ENCODE results near the gene PARVB. TPM values are rescaled to one million over a fixed set of nuclear protein-coding genes. Genes with fewer than 3 reads are reported as not detected.

PARVB gene
- polyA plus RNA-seq, 4 donors: 0.45 to 16.5 (median 7.5) TPM

- 92 to 94% (median 93%) methylated on average over 12 of the region's 12 CpGs for WGBS, 3 donors
- DNase-seq: no peak
- H3K27me3 ChIP-seq (ENCODE audit: control insufficient read depth in 3 of 3, insufficient read depth in 3 of 3, low read length in 3 of 3): no peaks in the 10 kb centered on the region
- H3K27ac ChIP-seq (ENCODE audit: low read depth in 1 of 3, low read length in 2 of 3): no peak overlapping the region
- H3K4me1 ChIP-seq (ENCODE audit: control insufficient read depth in 3 of 3, insufficient read depth in 2 of 3, low read depth in 1 of 3, low read length in 2 of 3): no peaks in the 10 kb centered on the region
- H3K4me3 ChIP-seq (ENCODE audit: low read depth in 1 of 3, low read length in 3 of 3): no peak overlapping the region
- no peaks in the 10 kb centered on the region for H3K9me3 ChIP-seq (ENCODE audit: control insufficient read depth in 2 of 2, insufficient read depth in 1 of 2, low read depth in 1 of 2, low read length in 1 of 2)
- no peaks in the 10 kb centered on the region for H3K36me3 ChIP-seq (ENCODE audit: control insufficient read depth in 3 of 3, insufficient read depth in 2 of 3, low read depth in 1 of 3, low read length in 3 of 3)
- no peak for FAIRE-seq
Observed at GRCh38 chr22:44116331-44116730, 92.2 kb downstream of the PARVB start.

GRCh38 chr22:44116755-44117684, 92.9 kb downstream of the PARVB start:
- DNase-seq (no peak), FAIRE-seq (no peak)
- Histone ChIP-seq H3K4me3 (ENCODE audit: low read depth in 1 of 3, low read length in 3 of 3) (no peak overlapping the region), H3K27me3 (ENCODE audit: control insufficient read depth in 3 of 3, insufficient read depth in 3 of 3, low read length in 3 of 3) (no peaks in the 10 kb centered on the region), H3K36me3 (ENCODE audit: control insufficient read depth in 3 of 3, insufficient read depth in 2 of 3, low read depth in 1 of 3, low read length in 3 of 3) (no peaks in the 10 kb centered on the region), H3K9me3 (ENCODE audit: control insufficient read depth in 2 of 2, insufficient read depth in 1 of 2, low read depth in 1 of 2, low read length in 1 of 2) (no peaks in the 10 kb centered on the region), H3K27ac (ENCODE audit: low read depth in 1 of 3, low read length in 2 of 3) (no peak overlapping the region), H3K4me1 (ENCODE audit: control insufficient read depth in 3 of 3, insufficient read depth in 2 of 3, low read depth in 1 of 3, low read length in 2 of 3) (no peaks in the 10 kb centered on the region)
- WGBS, 3 donors: 75 to 85% (median 80%) methylated on average over 14 to 16 of the region's 16 CpGs

GRCh38 chr22:44117746-44118145, 93.6 kb downstream of the PARVB start:
- DNase-seq (no peak), FAIRE-seq (no peak)
- 41 to 69% (median 44%) methylated on average over 3 of the region's 3 CpGs for WGBS, 3 donors
- Histone ChIP-seq H3K27ac (ENCODE audit: low read depth in 1 of 3, low read length in 2 of 3) (no peak overlapping the region), H3K27me3 (ENCODE audit: control insufficient read depth in 3 of 3, insufficient read depth in 3 of 3, low read length in 3 of 3) (no peaks in the 10 kb centered on the region), H3K4me1 (ENCODE audit: control insufficient read depth in 3 of 3, insufficient read depth in 2 of 3, low read depth in 1 of 3, low read length in 2 of 3) (no peaks in the 10 kb centered on the region), H3K9me3 (ENCODE audit: control insufficient read depth in 2 of 2, insufficient read depth in 1 of 2, low read depth in 1 of 2, low read length in 1 of 2) (no peaks in the 10 kb centered on the region), H3K4me3 (ENCODE audit: low read depth in 1 of 3, low read length in 3 of 3) (no peak overlapping the region), H3K36me3 (ENCODE audit: control insufficient read depth in 3 of 3, insufficient read depth in 2 of 3, low read depth in 1 of 3, low read length in 3 of 3) (no peaks in the 10 kb centered on the region)

GRCh38 chr22:44118645-44119315, 94.7 kb downstream of the PARVB start:
- H3K4me1 ChIP-seq (ENCODE audit: control insufficient read depth in 3 of 3, insufficient read depth in 2 of 3, low read depth in 1 of 3, low read length in 2 of 3): no peaks in the 10 kb centered on the region
- no peak overlapping the region for H3K27ac ChIP-seq (ENCODE audit: low read depth in 1 of 3, low read length in 2 of 3)
- H3K36me3 ChIP-seq (ENCODE audit: control insufficient read depth in 3 of 3, insufficient read depth in 2 of 3, low read depth in 1 of 3, low read length in 3 of 3): no peaks in the 10 kb centered on the region
- no peak overlapping the region for H3K4me3 ChIP-seq (ENCODE audit: low read depth in 1 of 3, low read length in 3 of 3)
- WGBS, 3 donors: 74 to 82% (median 75%) methylated on average over 11 to 12 of the region's 12 CpGs
- no peaks in the 10 kb centered on the region for H3K27me3 ChIP-seq (ENCODE audit: control insufficient read depth in 3 of 3, insufficient read depth in 3 of 3, low read length in 3 of 3)
- H3K9me3 ChIP-seq (ENCODE audit: control insufficient read depth in 2 of 2, insufficient read depth in 1 of 2, low read depth in 1 of 2, low read length in 1 of 2): no peaks in the 10 kb centered on the region
- FAIRE-seq: no peak
- DNase-seq: no peak

- H3K27ac ChIP-seq (ENCODE audit: low read depth in 1 of 3, low read length in 2 of 3): no peak overlapping the region
- H3K4me3 ChIP-seq (ENCODE audit: low read depth in 1 of 3, low read length in 3 of 3): no peak overlapping the region
- H3K9me3 ChIP-seq (ENCODE audit: control insufficient read depth in 2 of 2, insufficient read depth in 1 of 2, low read depth in 1 of 2, low read length in 1 of 2): no peaks in the 10 kb centered on the region
- no peaks in the 10 kb centered on the region for H3K4me1 ChIP-seq (ENCODE audit: control insufficient read depth in 3 of 3, insufficient read depth in 2 of 3, low read depth in 1 of 3, low read length in 2 of 3)
- no peaks in the 10 kb centered on the region for H3K36me3 ChIP-seq (ENCODE audit: control insufficient read depth in 3 of 3, insufficient read depth in 2 of 3, low read depth in 1 of 3, low read length in 3 of 3)
- DNase-seq (no peak), FAIRE-seq (no peak)
- H3K27me3 ChIP-seq (ENCODE audit: control insufficient read depth in 3 of 3, insufficient read depth in 3 of 3, low read length in 3 of 3): no peaks in the 10 kb centered on the region
- 87 to 92% (median 91%) methylated on average over 23 of the region's 23 CpGs for WGBS, 3 donors
Observed at GRCh38 chr22:44119669-44120313, 95.7 kb downstream of the PARVB start.

- DNase-seq (no peak), FAIRE-seq (no peak)
Observed at GRCh38 chr22:44120314-44120704, 96.2 kb downstream of the PARVB start.

GRCh38 chr22:44125421-44125820, 101.3 kb downstream of the PARVB start:
- no peak for FAIRE-seq

More at GRCh38 chr22:44120314-44120704, 96.2 kb downstream of the PARVB start:
- no peak overlapping the region for H3K27ac ChIP-seq (ENCODE audit: low read depth in 1 of 3, low read length in 2 of 3)
- H3K36me3 ChIP-seq (ENCODE audit: control insufficient read depth in 3 of 3, insufficient read depth in 2 of 3, low read depth in 1 of 3, low read length in 3 of 3): no peaks in the 10 kb centered on the region
- no peak overlapping the region for H3K4me3 ChIP-seq (ENCODE audit: low read depth in 1 of 3, low read length in 3 of 3)
- WGBS, 3 donors: 80 to 89% (median 81%) methylated on average over 8 of the region's 8 CpGs
- no peaks in the 10 kb centered on the region for H3K4me1 ChIP-seq (ENCODE audit: control insufficient read depth in 3 of 3, insufficient read depth in 2 of 3, low read depth in 1 of 3, low read length in 2 of 3)
- no peaks in the 10 kb centered on the region for H3K9me3 ChIP-seq (ENCODE audit: control insufficient read depth in 2 of 2, insufficient read depth in 1 of 2, low read depth in 1 of 2, low read length in 1 of 2)
- H3K27me3 ChIP-seq (ENCODE audit: control insufficient read depth in 3 of 3, insufficient read depth in 3 of 3, low read length in 3 of 3): no peaks in the 10 kb centered on the region

GRCh38 chr22:44126807-44127206, 102.7 kb downstream of the PARVB start:
- DNase-seq (no peak), FAIRE-seq (no peak)
- no peaks in the 10 kb centered on the region for H3K4me1 ChIP-seq (ENCODE audit: control insufficient read depth in 3 of 3, insufficient read depth in 2 of 3, low read depth in 1 of 3, low read length in 2 of 3)
- H3K36me3 ChIP-seq (ENCODE audit: control insufficient read depth in 3 of 3, insufficient read depth in 2 of 3, low read depth in 1 of 3, low read length in 3 of 3): no peaks in the 10 kb centered on the region
- no peak overlapping the region for H3K4me3 ChIP-seq (ENCODE audit: low read depth in 1 of 3, low read length in 3 of 3)
- no peak overlapping the region for H3K27ac ChIP-seq (ENCODE audit: low read depth in 1 of 3, low read length in 2 of 3)
- no peaks in the 10 kb centered on the region for H3K27me3 ChIP-seq (ENCODE audit: control insufficient read depth in 3 of 3, insufficient read depth in 3 of 3, low read length in 3 of 3)
- WGBS, 3 donors: 87 to 93% (median 88%) methylated on average over 2 of the region's 2 CpGs
- H3K9me3 ChIP-seq (ENCODE audit: control insufficient read depth in 2 of 2, insufficient read depth in 1 of 2, low read depth in 1 of 2, low read length in 1 of 2): peaks cover 0 to 12% of the 10 kb centered on the region in 2 donors

More at GRCh38 chr22:44125421-44125820, 101.3 kb downstream of the PARVB start:
- 80 to 92% (median 82%) methylated on average over 6 of the region's 6 CpGs for WGBS, 3 donors
- H3K4me1 ChIP-seq (ENCODE audit: control insufficient read depth in 3 of 3, insufficient read depth in 2 of 3, low read depth in 1 of 3, low read length in 2 of 3): no peaks in the 10 kb centered on the region
- H3K9me3 ChIP-seq (ENCODE audit: control insufficient read depth in 2 of 2, insufficient read depth in 1 of 2, low read depth in 1 of 2, low read length in 1 of 2): peaks cover 0 to 12% of the 10 kb centered on the region in 2 donors
- H3K36me3 ChIP-seq (ENCODE audit: control insufficient read depth in 3 of 3, insufficient read depth in 2 of 3, low read depth in 1 of 3, low read length in 3 of 3): no peaks in the 10 kb centered on the region
- H3K27ac ChIP-seq (ENCODE audit: low read depth in 1 of 3, low read length in 2 of 3): no peak overlapping the region
- DNase-seq: no peak
- H3K4me3 ChIP-seq (ENCODE audit: low read depth in 1 of 3, low read length in 3 of 3): no peak overlapping the region
- no peaks in the 10 kb centered on the region for H3K27me3 ChIP-seq (ENCODE audit: control insufficient read depth in 3 of 3, insufficient read depth in 3 of 3, low read length in 3 of 3)
